GM18873 (cell line): ENCODE results near the gene IQUB.
"Not testable (repeated sequence)": the region's sequence is repeated elsewhere in the genome, so short reads cannot be mapped to it uniquely, and the experiment has no call there.

Experiments
- ATAC-seq: cut with Tn5 transposase; IDR thresholded peaks from one replicate; pipeline ENCODE4 v1.9.1; 2021; ENCODE audit warnings: mild to moderate bottlenecking, moderate library complexity, moderate number of reproducible peaks; ENCODE audit not compliant: unreplicated experiment, low FRiP score

The IQUB gene

GRCh38 chr7:123425246-123425645, 109.1 kb downstream of the IQUB start:
- no peak for ATAC-seq

GRCh38 chr7:123424463-123424862, 109.9 kb downstream of the IQUB start:
- no peak for ATAC-seq

GRCh38 chr7:123423622-123424021, 110.8 kb downstream of the IQUB start:
- ATAC-seq = no peak

GRCh38 chr7:123417580-123417979, 116.8 kb downstream of the IQUB start:
- no peak for ATAC-seq

- no peak for ATAC-seq
These were observed 118.8 kb downstream of the IQUB start for GRCh38 chr7:123415625-123416024.

DNA sequence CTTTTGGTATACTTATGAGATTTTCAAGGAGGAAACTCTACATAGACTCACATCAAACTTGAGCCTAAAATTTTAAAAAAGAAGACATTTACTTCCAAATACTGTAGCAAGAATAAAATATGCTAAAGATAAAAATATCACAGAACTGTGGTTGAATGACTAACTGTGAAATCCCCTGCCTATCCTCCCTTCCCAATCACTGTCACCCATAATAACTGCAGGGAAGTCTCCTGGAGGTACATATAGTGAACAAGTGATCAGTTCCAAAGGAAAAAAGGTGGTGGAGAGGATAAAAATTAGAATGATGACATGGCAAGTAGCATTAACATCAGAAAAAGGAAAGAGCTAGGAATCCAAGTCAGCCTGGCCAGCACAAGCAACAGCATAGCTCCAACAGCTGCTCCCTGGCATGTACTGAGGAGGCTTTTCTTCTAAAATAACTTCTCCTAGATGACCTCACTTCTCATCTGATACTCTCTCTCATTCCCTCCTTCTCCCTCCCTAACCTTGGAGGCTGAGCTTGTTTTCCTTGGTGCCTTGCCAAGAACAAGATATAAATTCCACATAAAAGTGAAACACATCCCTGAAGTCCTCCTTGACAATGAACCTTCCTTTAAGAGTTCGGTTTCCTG, 124.0 kb downstream of the IQUB start:
- ATAC-seq = no peak

GRCh38 chr7:123407951-123408350, 126.4 kb downstream of the IQUB start:
- not testable (repeated sequence) for ATAC-seq
